ACC112 (cell line): Measurements from ENCODE around the gene CALN1.

Experiments used
- H2AFZ ChIP-seq: fragments of 200-600 bp; sonication (generic); one replicate; pipeline ENCODE4 v1.6.0; 2017; ENCODE audit warnings: antibody characterized with exemption, low read length; ENCODE audit not compliant: unreplicated experiment
- H3K27ac ChIP-seq: fragments of 200-600 bp; sonication (generic); 2 replicates; pipeline ENCODE4 v1.5.1; 2014; ENCODE audit warnings: low read depth, mild to moderate bottlenecking, antibody characterized with exemption, low read length, moderate library complexity
- H3K27me3 ChIP-seq: fragments of 200-600 bp; sonication (generic); 2 replicates; pipeline ENCODE4 v1.6.1; 2014; ENCODE audit warnings: mild to moderate bottlenecking, antibody characterized with exemption, low read length, moderate library complexity, mixed read lengths; ENCODE audit not compliant: insufficient read depth
- H3K36me3 ChIP-seq: fragments of 200-600 bp; sonication (generic); 2 replicates; pipeline ENCODE4 v1.6.1; 2016; ENCODE audit warnings: mild to moderate bottlenecking, antibody characterized with exemption, low read length, moderate library complexity, mixed read lengths; ENCODE audit not compliant: insufficient read depth
- H3K4me1 ChIP-seq: fragments of 200-600 bp; sonication (generic); one replicate; pipeline ENCODE4 v1.6.1; 2016; ENCODE audit warnings: low read length, mixed read lengths; ENCODE audit not compliant: insufficient read depth, unreplicated experiment, control insufficient read depth
- H3K4me3 ChIP-seq: fragments of 200-600 bp; sonication (generic); 2 replicates; pipeline ENCODE4 v1.5.1; 2014; ENCODE audit warnings: mild to moderate bottlenecking, low read depth, low read length
- H3K79me2 ChIP-seq: fragments of 200-600 bp; sonication (generic); one replicate; pipeline ENCODE4 v1.6.0; 2016; ENCODE audit warnings: low read length; ENCODE audit not compliant: control insufficient read depth, unreplicated experiment, insufficient read depth

Gene CALN1

GRCh38 chr7:72109566-72109965 is 302.6 kb downstream of the CALN1 start:
- Histone ChIP-seq H2AFZ (no peak overlapping the region), H3K36me3 (no peaks in the 10 kb centered on the region), H3K27me3 (no peaks in the 10 kb centered on the region), H3K4me3 (no peak overlapping the region), H3K4me1 (no peaks in the 10 kb centered on the region), H3K27ac (no peak overlapping the region), H3K79me2 (no peaks in the 10 kb centered on the region)

GRCh38 chr7:72106405-72106804 is 305.7 kb downstream of the CALN1 start:
- H3K4me1 ChIP-seq, result no peaks in the 10 kb centered on the region
- no peaks in the 10 kb centered on the region for H3K36me3 ChIP-seq
- no peak overlapping the region for H2AFZ ChIP-seq
- no peak overlapping the region for H3K27ac ChIP-seq
- H3K27me3 ChIP-seq, result no peaks in the 10 kb centered on the region
- H3K4me3 ChIP-seq, result no peak overlapping the region
- no peaks in the 10 kb centered on the region for H3K79me2 ChIP-seq

- Histone ChIP-seq H3K27ac (no peak overlapping the region), H2AFZ (no peak overlapping the region), H3K4me3 (no peak overlapping the region), H3K27me3 (no peaks in the 10 kb centered on the region), H3K4me1 (no peaks in the 10 kb centered on the region), H3K36me3 (no peaks in the 10 kb centered on the region), H3K79me2 (no peaks in the 10 kb centered on the region)
Observed at GRCh38 chr7:72101444-72101843, 310.7 kb downstream of the CALN1 start.

GRCh38 chr7:72099784-72100183 is 312.4 kb downstream of the CALN1 start:
- H3K27ac ChIP-seq, result no peak overlapping the region
- H3K27me3 ChIP-seq, result no peaks in the 10 kb centered on the region
- no peak overlapping the region for H2AFZ ChIP-seq
- H3K4me1 ChIP-seq, result no peaks in the 10 kb centered on the region
- no peak overlapping the region for H3K4me3 ChIP-seq
- no peaks in the 10 kb centered on the region for H3K36me3 ChIP-seq
- no peaks in the 10 kb centered on the region for H3K79me2 ChIP-seq

GRCh38 chr7:72098807-72099580 is 313.1 kb downstream of the CALN1 start:
- H3K27me3 ChIP-seq, result no peaks in the 10 kb centered on the region
- H3K4me3 ChIP-seq, result no peak overlapping the region
- H2AFZ ChIP-seq, result no peak overlapping the region
- H3K4me1 ChIP-seq, result no peaks in the 10 kb centered on the region
- H3K79me2 ChIP-seq, result no peaks in the 10 kb centered on the region
- no peaks in the 10 kb centered on the region for H3K36me3 ChIP-seq
- no peak overlapping the region for H3K27ac ChIP-seq

GRCh38 chr7:72097226-72097625 is 314.9 kb downstream of the CALN1 start:
- Histone ChIP-seq H3K4me3 (no peak overlapping the region), H3K36me3 (no peaks in the 10 kb centered on the region), H3K4me1 (no peaks in the 10 kb centered on the region), H3K27ac (no peak overlapping the region), H3K27me3 (no peaks in the 10 kb centered on the region), H2AFZ (no peak overlapping the region), H3K79me2 (no peaks in the 10 kb centered on the region)

- no peak overlapping the region for H2AFZ ChIP-seq
- no peaks in the 10 kb centered on the region for H3K27me3 ChIP-seq
- H3K4me1 ChIP-seq, result no peaks in the 10 kb centered on the region
- H3K4me3 ChIP-seq, result no peak overlapping the region
- H3K79me2 ChIP-seq, result no peaks in the 10 kb centered on the region
- no peaks in the 10 kb centered on the region for H3K36me3 ChIP-seq
- H3K27ac ChIP-seq, result no peak overlapping the region
Observed at GRCh38 chr7:72092769-72093168, 319.4 kb downstream of the CALN1 start.

GRCh38 chr7:72087926-72088325 is 324.2 kb downstream of the CALN1 start:
- no peak overlapping the region for H2AFZ ChIP-seq
- H3K4me3 ChIP-seq, result no peak overlapping the region
- H3K27me3 ChIP-seq, result no peaks in the 10 kb centered on the region
- no peaks in the 10 kb centered on the region for H3K36me3 ChIP-seq
- no peaks in the 10 kb centered on the region for H3K4me1 ChIP-seq
- no peak overlapping the region for H3K27ac ChIP-seq
- H3K79me2 ChIP-seq, result no peaks in the 10 kb centered on the region

GRCh38 chr7:72080865-72081510 is 331.1 kb downstream of the CALN1 start:
- Histone ChIP-seq H3K36me3 (no peaks in the 10 kb centered on the region), H3K27ac (no peak overlapping the region), H3K79me2 (no peaks in the 10 kb centered on the region), H3K4me1 (no peaks in the 10 kb centered on the region), H2AFZ (no peak overlapping the region), H3K27me3 (no peaks in the 10 kb centered on the region), H3K4me3 (no peak overlapping the region)

GRCh38 chr7:72080341-72080766 is 331.8 kb downstream of the CALN1 start:
- Histone ChIP-seq H3K4me3 (no peak overlapping the region), H2AFZ (no peak overlapping the region), H3K36me3 (no peaks in the 10 kb centered on the region), H3K79me2 (no peaks in the 10 kb centered on the region), H3K27me3 (no peaks in the 10 kb centered on the region), H3K4me1 (no peaks in the 10 kb centered on the region), H3K27ac (no peak overlapping the region)

- Histone ChIP-seq H3K4me1 (no peaks in the 10 kb centered on the region), H3K27ac (no peak overlapping the region), H3K4me3 (no peak overlapping the region), H2AFZ (no peak overlapping the region), H3K36me3 (no peaks in the 10 kb centered on the region), H3K27me3 (no peaks in the 10 kb centered on the region), H3K79me2 (no peaks in the 10 kb centered on the region)
Observed at GRCh38 chr7:72078856-72079255, 333.3 kb downstream of the CALN1 start.
